Measurements from ENCODE around the gene CACNA1B.

- TF ChIP-seq, protein P1, sequence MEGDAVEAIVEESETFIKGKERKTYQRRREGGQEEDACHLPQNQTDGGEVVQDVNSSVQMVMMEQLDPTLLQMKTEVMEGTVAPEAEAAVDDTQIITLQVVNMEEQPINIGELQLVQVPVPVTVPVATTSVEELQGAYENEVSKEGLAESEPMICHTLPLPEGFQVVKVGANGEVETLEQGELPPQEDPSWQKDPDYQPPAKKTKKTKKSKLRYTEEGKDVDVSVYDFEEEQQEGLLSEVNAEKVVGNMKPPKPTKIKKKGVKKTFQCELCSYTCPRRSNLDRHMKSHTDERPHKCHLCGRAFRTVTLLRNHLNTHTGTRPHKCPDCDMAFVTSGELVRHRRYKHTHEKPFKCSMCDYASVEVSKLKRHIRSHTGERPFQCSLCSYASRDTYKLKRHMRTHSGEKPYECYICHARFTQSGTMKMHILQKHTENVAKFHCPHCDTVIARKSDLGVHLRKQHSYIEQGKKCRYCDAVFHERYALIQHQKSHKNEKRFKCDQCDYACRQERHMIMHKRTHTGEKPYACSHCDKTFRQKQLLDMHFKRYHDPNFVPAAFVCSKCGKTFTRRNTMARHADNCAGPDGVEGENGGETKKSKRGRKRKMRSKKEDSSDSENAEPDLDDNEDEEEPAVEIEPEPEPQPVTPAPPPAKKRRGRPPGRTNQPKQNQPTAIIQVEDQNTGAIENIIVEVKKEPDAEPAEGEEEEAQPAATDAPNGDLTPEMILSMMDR (IDR thresholded peaks at IDR 0.05), result no peak
- TF ChIP-seq ZFX (IDR thresholded peaks at IDR 0.05; ENCODE audit: borderline replicate concordance), result no peak
Observed at GRCh38 chr9:138069731-138070456, 192.3 kb downstream of the CACNA1B start.
